Inflammatory macrophage (primary cell): Measurements from ENCODE around the gene SLC35F4.

Source experiments
- DNase-seq, 2 donors: peaks; one replicate each; pipeline ENCODE4 v3.0.0-alpha.2; 2020 to 2022

SLC35F4 gene

DNA sequence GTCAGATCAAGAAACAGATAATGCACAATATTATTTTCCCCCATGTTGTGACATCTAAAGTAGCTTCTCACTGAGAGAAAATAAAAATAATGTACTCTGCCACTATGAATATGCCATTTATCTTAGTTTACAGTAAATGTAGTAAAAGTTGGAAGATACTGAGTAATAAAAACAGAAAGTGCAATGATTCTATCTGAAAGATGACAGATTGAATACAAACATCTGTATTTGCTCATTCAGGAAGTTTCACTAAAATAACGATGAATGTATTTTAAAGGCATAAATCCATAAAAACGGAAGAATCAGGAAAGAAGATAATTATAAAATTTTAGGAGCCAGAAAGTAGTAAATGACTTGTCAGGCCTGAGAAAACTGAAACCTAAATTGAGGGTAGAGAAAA lies 18.2 kb downstream of the SLC35F4 start:
- no peak for DNase-seq

DNA sequence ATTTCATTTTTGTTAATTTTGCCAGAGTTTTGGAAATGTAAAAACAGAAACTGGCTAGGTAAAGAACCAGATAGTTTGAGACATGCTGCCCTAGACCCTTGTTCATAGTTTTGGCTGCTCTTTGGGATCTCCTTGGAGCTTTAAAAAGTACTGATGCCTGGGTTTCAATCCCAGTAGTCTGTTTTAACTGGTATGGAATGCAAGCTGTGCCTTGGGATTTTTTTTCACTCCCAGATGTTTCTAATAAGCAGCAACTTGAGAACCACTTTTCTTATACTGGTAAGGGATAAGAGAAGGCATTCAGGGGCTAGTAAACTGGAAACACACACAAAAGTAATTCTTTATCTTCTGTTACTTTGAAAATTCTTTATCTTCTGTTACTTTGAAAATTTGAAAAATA lies 18.8 kb downstream of the SLC35F4 start:
- no peak for DNase-seq

DNA sequence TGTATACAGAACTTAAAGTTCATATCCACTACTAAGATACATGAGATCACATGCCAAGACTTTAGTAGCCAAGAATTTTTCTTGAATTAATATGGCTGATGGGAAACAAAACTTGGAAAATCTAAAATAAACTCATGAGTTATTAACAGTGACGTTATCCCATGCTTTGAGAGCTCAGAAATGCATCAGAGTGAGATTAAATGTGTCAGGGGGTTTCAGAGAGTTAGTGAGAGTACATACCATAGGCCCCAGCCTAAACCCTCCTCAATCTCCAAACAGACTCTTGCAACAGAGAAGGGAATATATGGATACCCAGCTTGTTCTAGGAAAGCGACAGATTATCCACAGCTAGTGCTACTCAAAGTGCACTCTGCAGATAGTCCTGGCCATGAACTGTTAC lies 19.3 kb downstream of the SLC35F4 start:
- no peak for DNase-seq

DNA sequence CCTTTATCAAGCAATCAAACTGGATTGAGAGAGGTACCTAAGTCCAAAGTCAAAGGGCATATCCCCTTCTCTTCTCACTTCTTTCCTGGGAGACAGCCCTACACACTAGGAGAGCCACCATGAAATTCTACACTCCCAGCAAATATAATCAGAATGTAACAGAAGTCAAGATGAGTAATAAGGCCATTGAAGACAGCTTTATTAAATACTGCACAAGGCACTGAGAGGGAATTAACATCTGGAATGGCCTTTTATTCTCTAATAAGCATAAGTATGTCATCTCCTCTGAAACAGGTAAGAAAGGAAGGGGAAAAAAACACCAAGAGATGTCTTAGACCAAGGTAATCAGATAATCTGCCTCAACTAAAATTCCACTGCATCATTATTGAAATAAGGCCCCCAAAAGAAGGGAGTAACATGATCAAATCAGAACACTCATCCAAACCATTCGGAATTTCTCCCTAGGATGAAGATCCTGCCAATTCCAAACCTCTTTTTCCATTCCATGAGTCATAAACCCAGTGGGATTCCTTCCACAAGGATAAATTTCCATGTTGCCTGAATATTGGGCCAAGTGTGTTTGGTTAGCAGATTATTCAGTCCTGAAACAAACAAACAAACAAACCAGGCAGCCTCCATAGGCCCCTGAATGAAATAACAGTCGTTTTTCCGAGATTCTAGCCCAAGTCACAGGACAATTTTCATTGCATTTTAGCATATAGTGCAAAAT lies 19.9 kb downstream of the SLC35F4 start:
- no peak for DNase-seq

DNA sequence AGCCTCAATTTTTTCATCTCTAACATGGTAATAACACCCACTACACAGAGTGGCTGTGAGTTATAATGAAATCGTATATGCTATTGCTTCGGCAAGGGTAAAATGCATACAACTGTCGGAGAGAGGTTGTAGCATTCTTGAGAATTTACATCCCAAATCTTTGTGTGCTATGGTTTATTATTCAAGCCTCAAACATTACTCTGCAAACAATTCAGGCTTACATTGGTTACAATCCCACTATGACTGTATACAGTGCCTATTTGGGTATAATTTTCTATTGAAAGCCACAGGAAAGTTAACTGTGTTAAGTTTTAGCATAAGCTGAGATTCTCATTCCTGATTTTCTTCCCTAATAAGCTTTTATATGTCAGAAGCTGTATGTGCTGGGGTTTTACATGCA lies 20.6 kb downstream of the SLC35F4 start:
- no peak for DNase-seq

DNA sequence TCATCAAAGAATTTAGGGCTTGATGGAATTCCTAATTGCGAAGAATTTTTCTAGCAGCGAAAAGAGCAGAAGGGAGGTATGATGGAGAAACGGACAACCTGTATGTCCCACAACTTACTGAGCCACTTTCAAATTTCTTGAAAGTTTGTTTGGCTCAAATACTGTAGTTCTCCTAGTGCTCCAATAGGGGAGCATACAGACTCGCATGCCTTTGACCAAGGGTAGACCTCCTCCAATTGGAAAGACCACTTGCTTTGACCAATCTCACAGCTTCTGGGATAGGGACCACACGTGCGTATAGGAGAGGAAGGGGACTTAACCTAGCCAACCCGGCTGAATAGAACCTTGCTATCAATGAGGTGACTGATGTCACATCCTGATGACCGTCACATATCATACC lies 28.6 kb downstream of the SLC35F4 start:
- DNase-seq: no peak

DNA sequence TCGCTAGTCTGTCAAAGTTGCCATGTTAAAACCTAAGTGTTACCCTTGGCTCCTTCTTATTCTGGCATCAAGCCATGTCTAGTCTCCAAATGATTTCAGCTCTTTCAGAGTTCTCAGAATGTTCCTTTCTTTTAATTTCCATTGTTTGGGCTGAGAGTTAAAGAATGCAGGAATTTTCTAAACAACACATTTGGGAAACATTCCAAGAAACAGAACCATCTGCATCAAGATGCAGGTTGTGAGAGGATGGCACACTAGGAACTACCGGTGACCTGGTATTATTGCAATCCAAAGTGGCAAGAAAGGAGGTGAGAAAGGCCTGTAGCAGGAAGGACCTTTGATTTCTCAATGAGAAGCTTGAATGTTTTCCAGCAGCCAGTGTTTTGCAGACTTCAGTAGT lies 30.1 kb downstream of the SLC35F4 start:
- DNase-seq: no peak

DNA sequence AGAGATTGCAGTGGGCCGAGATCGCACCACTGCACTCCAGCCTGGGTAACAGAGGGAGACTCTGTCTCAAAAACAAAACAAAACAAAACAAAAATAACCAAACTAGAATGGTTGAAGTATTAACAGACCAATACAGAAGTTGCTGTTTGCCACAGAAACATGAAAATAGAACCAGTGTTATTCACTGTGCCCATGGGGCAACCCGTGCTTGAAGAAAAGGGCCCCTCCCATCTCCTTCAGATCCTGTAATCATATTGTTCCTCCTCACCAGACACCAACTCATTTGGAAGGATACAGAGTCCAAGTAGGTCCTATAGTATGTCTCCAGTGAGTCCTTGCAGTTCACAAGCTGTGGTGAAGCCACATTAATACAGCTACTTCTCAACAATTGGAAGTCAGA lies 30.9 kb downstream of the SLC35F4 start:
- no peak for DNase-seq

DNA sequence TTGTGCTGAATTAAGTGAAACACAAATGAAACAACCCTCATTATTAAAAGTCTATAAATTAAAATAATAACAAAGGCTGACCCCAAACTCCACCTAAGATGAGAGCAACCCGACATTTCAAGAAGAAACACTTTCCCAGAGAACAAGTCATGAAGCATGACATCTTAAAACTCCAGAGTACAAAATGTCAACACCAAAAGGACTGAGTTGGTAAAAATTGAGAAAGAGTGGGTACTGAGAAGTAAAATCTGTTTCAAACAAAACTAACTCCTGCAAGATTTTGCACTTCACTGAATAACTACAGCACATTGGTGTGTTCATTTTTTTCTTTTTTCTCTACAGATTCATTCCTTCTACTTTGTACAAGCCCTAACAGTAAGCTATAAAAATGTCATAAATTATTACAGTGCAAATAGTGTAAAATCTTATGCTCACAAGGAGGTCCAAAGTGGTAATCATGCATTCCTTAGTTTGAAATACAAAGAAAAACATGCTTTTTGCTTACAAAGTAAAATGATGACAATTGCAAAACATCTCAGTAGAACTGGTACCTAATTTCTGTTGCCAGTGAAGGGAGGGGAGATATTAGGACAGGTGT lies 31.8 kb downstream of the SLC35F4 start:
- DNase-seq: no peak

DNA sequence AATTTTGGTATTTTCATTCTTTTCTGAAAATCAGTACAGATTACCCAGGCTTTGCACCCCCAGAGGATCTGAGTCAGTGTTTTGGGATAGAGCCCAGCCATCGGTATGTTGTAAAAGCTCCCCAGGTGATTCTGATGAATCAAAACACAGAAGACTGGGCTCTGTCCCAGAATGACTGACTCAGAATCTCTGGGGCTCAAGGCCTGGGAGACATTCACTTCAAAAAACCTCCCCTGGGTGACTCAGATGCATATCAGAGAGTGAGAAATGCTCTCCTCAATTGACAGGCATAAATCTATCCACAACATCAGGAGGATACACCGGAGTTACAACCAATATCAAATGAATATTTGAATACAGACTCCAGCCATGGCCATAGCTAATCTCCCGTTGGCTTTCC lies 32.6 kb downstream of the SLC35F4 start:
- no peak for DNase-seq

DNA sequence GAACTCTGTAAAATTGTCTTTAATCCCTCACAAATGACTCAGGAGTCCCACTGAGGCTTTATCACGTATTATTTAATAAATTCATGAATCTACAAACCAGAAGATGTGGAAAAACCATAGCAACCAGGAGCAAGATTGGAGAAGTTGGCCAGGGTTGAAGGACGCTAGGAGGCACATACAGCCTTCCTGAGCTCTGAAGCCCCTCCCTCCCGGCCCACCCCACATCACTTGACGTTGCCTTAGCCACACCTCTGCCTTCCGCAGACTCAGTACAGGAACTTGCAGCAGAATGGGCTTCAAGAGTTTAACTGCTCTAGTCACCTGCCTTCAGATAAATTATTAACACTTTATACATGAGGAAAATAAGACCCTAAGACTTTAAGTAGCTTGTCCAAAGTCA lies 33.9 kb downstream of the SLC35F4 start:
- no peak for DNase-seq

DNA sequence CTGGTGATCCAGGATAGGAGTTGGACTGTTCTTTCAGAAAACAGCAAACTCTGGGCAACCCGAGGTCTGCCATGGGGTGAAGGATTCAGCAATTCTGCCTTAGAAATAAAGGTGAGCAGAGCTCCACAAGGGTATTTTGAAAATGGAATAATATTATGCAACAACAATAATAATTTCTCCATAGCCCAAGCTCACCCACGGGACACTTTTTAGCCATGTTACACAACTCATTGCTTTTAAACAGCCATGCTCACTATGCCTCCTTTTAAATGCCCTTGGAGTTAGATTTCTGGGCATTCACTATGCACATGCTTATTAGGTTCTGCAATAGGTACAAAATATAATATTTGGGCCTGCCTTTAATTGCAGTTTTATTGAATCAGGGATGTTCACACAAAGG lies 37.2 kb downstream of the SLC35F4 start:
- no peak for DNase-seq

DNA sequence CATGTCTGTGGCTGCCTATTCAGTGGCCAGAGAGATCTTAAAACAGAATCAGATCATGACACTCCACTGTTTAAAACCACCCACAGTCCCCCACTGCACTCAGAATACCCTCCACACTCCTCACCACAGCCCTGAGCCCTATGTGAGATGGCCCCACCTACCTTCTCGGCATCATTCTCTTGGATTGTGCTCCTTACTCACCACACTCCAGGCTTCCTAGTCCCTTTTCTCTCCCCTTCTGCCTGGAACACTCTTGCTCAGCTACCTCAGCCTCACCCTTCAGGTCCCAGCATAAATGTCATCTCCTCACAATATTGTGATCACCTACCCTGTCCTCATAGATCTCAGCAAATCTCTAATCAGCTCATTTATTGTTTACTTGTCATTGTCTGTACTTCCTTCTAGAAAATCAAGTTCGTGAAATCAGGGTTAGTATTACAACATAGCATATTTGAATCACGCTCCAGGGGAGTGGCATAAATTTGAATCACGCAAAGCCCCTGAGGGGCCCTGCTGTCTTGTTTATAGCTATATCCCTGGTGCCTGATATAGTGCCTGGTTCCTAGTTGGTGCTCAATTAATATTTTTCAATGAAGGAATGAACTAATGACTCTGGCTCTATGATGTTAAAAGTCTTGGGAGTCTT lies 42.8 kb downstream of the SLC35F4 start:
- no peak for DNase-seq

DNA sequence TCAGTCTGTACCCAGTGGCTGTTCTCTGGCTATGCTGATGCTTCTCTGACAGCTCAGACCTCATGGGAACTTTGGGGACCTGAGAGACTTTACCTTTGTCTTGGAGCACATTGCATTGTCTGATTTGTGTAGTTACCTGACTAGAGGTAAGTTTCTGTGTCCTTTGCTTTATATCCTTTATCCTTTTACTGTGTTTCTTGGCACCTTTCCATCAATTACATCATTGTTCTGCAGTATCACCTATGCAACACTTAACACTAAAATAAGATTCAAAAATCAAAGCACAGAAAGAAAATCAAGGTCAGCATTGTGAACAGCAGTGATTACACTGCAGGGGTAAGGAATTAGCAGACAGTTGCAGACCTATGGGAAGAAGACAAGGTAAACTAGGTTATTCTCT lies 43.8 kb downstream of the SLC35F4 start:
- no peak for DNase-seq

DNA sequence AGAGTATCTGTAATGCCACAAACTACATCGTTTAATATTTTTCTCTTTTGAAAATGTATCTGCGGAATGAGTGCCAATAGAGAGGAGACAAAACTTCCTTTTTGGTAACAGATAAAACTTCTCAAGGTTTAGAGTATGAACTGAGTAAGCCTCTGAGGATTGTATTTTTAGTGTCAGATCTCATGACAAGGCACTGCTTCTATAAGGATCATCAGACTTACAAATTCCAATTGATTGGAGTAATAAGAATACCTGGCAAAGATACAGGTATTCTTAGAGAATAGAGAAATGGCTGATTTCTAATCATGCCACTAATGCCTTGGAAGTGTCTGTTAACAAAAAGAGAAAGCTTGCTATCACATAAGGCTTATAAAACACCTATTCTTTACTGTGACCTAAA lies 45.3 kb downstream of the SLC35F4 start:
- DNase-seq: no peak

DNA sequence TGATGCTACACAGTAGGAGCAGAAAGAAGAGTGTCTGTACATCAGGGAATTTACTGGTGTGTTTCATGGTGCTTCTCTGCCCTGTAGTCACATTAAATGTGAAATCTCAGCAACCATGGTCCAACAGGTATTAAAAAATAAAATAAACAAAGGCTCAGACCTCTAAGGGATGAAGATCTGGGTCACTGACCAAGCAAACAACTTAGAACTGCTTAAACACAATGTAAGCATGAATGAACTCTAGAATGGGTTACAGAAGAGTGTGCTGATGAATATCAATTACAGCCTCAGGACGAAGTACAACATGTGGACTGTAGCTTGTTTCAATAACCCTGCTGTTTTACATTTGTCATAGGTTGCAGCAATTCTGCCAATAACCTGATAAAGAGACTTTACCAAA lies 47.4 kb downstream of the SLC35F4 start:
- no peak for DNase-seq

DNA sequence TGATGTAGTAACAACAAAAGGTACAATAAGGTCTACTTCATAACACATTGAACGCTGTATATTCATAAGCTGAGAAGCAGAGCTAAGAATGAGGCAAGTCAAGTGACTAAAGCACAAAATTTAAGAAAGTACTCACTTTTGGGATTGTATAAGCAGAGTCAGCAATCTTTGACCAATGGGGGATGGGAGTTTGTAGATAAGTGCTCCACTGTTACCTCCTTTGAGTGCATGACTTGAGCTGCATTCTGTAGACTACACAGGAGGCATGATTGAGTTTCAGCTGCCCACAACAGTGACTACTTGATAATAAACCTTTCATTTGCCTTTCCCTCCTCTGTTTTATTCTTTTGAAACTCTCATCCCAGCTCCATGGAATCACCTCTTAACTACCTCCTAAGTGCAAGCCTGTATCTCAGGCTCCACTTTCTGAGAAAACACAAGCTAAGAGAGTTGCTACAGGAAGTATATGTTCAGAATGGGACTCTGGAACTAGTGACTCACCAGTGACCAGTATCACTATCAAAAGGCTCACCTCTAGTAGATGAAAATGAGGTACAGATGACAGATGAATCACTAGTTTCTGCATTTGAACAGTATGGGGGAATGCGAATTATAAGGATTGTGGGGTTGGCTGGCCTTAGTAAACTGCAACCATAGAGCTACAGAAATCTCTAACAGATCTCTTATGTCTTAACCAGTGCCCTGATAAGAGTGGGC lies 49.2 kb downstream of the SLC35F4 start:
- DNase-seq: no peak

DNA sequence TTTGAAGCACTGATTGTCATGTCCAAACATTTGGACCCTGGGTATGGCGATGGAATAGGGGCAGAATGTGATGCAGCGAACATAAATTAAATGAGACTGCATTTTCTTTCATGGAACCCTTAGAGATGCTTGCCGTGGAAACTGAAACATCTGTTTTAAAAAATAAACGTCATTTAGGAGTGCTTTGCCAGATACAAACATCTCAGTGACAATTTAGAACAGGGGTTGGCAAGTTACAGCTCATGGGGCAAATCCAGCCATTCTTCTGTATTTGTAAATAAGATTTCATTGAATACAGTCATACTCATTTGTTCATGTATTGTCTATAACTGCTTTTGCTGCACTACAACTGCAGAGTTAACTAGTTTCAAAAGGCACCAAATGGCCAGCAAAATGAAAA lies 51.2 kb downstream of the SLC35F4 start:
- no peak for DNase-seq

DNA sequence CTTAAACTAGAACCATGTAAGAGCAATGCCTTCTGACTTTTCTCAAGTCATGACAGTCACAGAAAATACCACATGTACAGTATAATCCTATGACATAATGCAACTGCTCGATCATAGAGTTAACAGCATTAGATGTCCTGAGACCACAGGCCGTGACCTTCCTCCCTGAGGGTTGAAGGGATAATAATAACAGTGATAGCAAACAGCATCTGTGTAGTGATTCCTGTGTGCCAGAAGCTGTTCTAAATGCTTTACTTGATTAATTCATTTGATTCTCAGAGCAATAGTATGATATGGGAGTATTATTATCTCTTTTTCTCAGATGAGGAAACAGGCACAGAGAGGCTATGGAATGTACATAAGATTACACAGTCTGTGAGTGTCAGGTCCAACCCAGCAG lies 53.2 kb downstream of the SLC35F4 start:
- DNase-seq: no peak

DNA sequence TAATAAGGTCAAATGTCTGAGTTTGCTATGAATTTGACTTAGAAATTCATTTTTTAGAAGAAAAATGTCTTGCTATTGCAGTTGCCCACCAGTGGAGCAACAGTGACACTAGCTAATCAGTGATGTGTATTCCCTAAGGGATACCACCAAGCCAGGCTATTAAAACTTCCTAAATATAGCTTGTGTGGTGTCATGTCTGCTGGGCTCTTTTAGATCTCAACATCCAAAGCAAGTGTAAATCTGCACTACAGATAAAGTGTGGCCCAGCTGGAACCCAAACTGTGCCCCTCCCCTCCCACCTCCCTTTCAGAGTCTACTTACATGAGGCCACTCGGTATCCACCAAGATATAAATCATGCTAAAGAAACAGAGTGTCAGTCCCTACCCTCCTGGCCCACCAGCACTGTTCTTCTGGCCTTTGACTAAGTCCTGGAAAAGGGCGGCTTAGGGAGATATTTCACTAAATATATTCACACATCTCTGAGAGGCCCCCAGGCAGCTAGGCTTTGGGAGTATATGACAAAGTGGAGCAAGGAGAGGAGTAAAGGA lies 53.8 kb downstream of the SLC35F4 start:
- DNase-seq: no peak

DNA sequence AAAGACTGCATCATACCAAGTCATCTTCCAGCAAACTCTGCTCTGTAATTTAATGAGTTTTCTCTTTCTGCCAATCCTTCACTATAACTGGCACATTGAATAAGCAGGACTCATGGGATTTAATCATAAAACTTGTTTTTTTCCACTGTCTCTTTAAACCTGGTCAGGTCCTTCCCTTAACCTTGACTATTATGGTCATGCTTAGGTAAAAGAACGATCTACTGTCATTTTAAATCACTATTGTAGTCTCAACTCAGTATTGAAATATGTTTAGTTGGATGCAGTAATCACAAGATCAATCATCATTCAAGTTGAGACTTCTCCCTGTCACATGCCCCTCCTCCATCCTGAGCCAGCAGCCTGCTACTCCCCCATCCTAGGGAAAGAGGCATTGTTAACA lies 56.1 kb downstream of the SLC35F4 start:
- no peak for DNase-seq

DNA sequence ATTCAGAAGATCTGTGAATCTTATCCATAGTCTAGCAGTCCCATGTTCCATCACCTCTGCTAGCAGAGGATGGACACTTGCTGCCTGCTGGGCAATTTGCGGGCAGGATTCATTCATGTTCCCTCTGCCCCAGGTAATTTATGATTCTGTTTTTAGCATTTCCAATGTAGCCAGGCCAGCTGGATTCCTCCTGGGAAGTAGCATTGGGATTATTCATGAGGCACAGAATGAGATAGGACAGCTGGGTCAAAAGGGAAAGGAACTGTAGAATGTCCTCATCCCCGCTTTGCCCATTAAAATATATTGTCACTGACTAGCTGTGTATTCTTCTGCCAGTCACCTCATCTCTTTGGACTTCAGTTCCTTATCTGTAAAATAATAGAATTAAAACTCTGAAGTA lies 68.7 kb downstream of the SLC35F4 start:
- DNase-seq: no peak

DNA sequence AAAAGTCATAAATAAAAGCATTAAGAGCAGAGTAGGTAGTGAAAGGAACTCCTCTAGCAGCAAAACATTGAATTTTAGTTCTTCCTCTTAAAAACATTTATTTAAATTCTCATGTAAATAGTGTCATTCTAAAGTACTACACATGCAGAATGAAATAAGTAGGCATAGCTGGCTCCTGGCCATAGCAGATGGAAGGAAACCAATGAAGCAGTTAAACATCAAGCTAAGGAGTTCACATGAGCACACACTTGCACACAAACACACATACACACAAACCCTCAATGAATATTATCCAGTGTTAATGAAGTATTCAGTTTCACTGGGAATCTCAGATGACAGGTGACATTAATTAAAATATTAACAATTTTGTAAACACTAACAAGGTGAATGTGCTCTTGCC lies 69.3 kb downstream of the SLC35F4 start:
- no peak for DNase-seq
